Tibial nerve (tissue), 4 donors: ENCODE measurements around the gene UNC79. TPM values are rescaled to one million over a fixed set of nuclear protein-coding genes. Genes with fewer than 3 reads are reported as not detected.

Source experiments
- DNase-seq, 2 donors: peaks; one replicate each; pipeline ENCODE4 v3.0.0-alpha.2; 2019; ENCODE audit warnings: low spot score in 2 of 2
- H3K27ac ChIP-seq, 4 donors: fragments of 200-600 bp; sonication (generic) in 3 of 4; one replicate each; pipeline ENCODE4 v1.5.1; 2017 to 2019; ENCODE audit warnings: mild to moderate bottlenecking in 1 of 4
- H3K27me3 ChIP-seq, 2 donors: fragments of 200-600 bp; sonication (generic) in 1 of 2; one replicate each; pipeline versions ENCODE4 v1.5.1 to v1.6.0; 2017 to 2019
- H3K36me3 ChIP-seq, 3 donors: fragments of 200-600 bp; sonication (generic); one replicate each; pipeline ENCODE4 v1.5.1; 2018 to 2019
- H3K4me1 ChIP-seq, 4 donors: fragments of 200-600 bp; sonication (generic) in 3 of 4; one replicate each; pipeline ENCODE4 v1.5.1; 2017 to 2019
- H3K4me3 ChIP-seq, 4 donors: fragments of 200-600 bp; sonication (generic) in 3 of 4; one replicate each; pipeline ENCODE4 v1.5.1; 2017 to 2019; ENCODE audit warnings: mild to moderate bottlenecking in 1 of 4, moderate library complexity in 1 of 4
- H3K9me3 ChIP-seq, 4 donors: fragments of 200-600 bp; sonication (generic) in 3 of 4; one replicate each; pipeline ENCODE4 v1.5.1; 2017 to 2019
- CTCF ChIP-seq, 5 experiments: fragments of 200-600 bp in 3 of 5; fragments of 450-650 bp in 2 of 5; sonication (generic) in 3 of 5; IDR thresholded peaks; one replicate each; pipeline ENCODE4 v1.5.1; 2016 to 2019; ENCODE audit warnings: antibody characterized with exemption in 5 of 5, mild to moderate bottlenecking in 3 of 5, moderate library complexity in 2 of 5
- EP300 ChIP-seq, 2 donors: sonication (generic); formaldehyde crosslinking; IDR thresholded peaks; one replicate each; pipeline ENCODE4 v1.6.1; 2017; ENCODE audit warnings: antibody characterized with exemption in 2 of 2, mild to moderate bottlenecking in 1 of 2
- POLR2A ChIP-seq, 2 donors: fragments of 450-650 bp; IDR thresholded peaks; one replicate each; pipeline ENCODE4 v1.6.1; 2017; ENCODE audit warnings: antibody characterized with exemption in 2 of 2, mild to moderate bottlenecking in 2 of 2, moderate library complexity in 2 of 2
- WGBS, 2 donors: methylation state at CpG; one replicate each; pipeline ENCODE4 v1.1.5; 2018; 5-methylcytosine and 5-hydroxymethylcytosine counted together
- total RNA-seq, 4 donors: library from RNA; depleted of rRNA; stranded (reverse); fragments of >200 nt; gene quantifications; one replicate each; pipeline ENCODE4 v1.1.0, GENCODE V29; 2016

The UNC79 gene
- total RNA-seq, 4 donors from 2014 or later: under 0.01 to 1.3 (median 0.21) TPM; not detected in 1

- H3K4me3 ChIP-seq: no peak overlapping the region
- WGBS, 2 donors: 69 to 77% methylated on average over 6 of the region's 6 CpGs
- TF ChIP-seq CTCF (IDR thresholded peaks at IDR 0.05) (no peak), POLR2A (IDR thresholded peaks at IDR 0.05) (no peak), EP300 (IDR thresholded peaks at IDR 0.05) (no peak)
- H3K9me3 ChIP-seq: peaks cover 0 to 23% (median 4%) of the 10 kb centered on the region in 4 donors
- no peak for DNase-seq
- no peaks in the 10 kb centered on the region for H3K36me3 ChIP-seq
- no peaks in the 10 kb centered on the region for H3K27me3 ChIP-seq
- H3K27ac ChIP-seq: no peak overlapping the region
- H3K4me1 ChIP-seq: no peaks in the 10 kb centered on the region
Observed at GRCh38 chr14:93702946-93703345, 272.2 kb downstream of the UNC79 start.

- 84 to 87% methylated on average over 6 of the region's 6 CpGs for WGBS, 2 donors
- no peak for DNase-seq
- H3K27ac ChIP-seq: no peak overlapping the region
- no peaks in the 10 kb centered on the region for H3K36me3 ChIP-seq
- H3K27me3 ChIP-seq: no peaks in the 10 kb centered on the region
- TF ChIP-seq CTCF (IDR thresholded peaks at IDR 0.05) (no peak), EP300 (IDR thresholded peaks at IDR 0.05) (no peak), POLR2A (IDR thresholded peaks at IDR 0.05) (no peak)
- peaks cover 0 to 15% (median 3%) of the 10 kb centered on the region in 4 donors for H3K9me3 ChIP-seq
- no peaks in the 10 kb centered on the region for H3K4me1 ChIP-seq
- no peak overlapping the region for H3K4me3 ChIP-seq
Observed at GRCh38 chr14:93703941-93704340, 273.2 kb downstream of the UNC79 start.

GRCh38 chr14:93705513-93706156 lies 274.9 kb downstream of the UNC79 start:
- H3K9me3 ChIP-seq: peaks cover 0 to 6% (median 0%) of the 10 kb centered on the region in 4 donors
- H3K4me1 ChIP-seq: no peaks in the 10 kb centered on the region
- H3K4me3 ChIP-seq: no peak overlapping the region
- no peak overlapping the region for H3K27ac ChIP-seq
- DNase-seq: no peak
- 81 to 85% methylated on average over 15 of the region's 15 CpGs for WGBS, 2 donors
- H3K27me3 ChIP-seq: no peaks in the 10 kb centered on the region
- H3K36me3 ChIP-seq: no peaks in the 10 kb centered on the region
- no peak for TF ChIP-seq EP300 (IDR thresholded peaks at IDR 0.05)

GRCh38 chr14:93706360-93706955 lies 275.7 kb downstream of the UNC79 start:
- Histone ChIP-seq H3K36me3 (no peaks in the 10 kb centered on the region), H3K27ac (no peak overlapping the region), H3K4me1 (no peaks in the 10 kb centered on the region), H3K4me3 (no peak overlapping the region), H3K27me3 (no peaks in the 10 kb centered on the region), H3K9me3 (no peaks in the 10 kb centered on the region)
- 83% methylated on average over 21 of the region's 21 CpGs for WGBS, 2 donors
- DNase-seq: no peak
- TF ChIP-seq CTCF (IDR thresholded peaks at IDR 0.05) (no peak), EP300 (IDR thresholded peaks at IDR 0.05) (no peak), POLR2A (IDR thresholded peaks at IDR 0.05) (no peak)

GRCh38 chr14:93707475-93707874 lies 276.7 kb downstream of the UNC79 start:
- WGBS, 2 donors: 62 to 65% methylated on average over 3 of the region's 3 CpGs

More at GRCh38 chr14:93707475-93707874, 276.7 kb downstream of the UNC79 start:
- peaks cover 0 to 7% (median 2%) of the 10 kb centered on the region in 4 donors for H3K4me1 ChIP-seq
- no peak overlapping the region for H3K4me3 ChIP-seq
- no peaks in the 10 kb centered on the region for H3K27me3 ChIP-seq
- no peak overlapping the region for H3K27ac ChIP-seq
- no peaks in the 10 kb centered on the region for H3K9me3 ChIP-seq
- TF ChIP-seq CTCF (IDR thresholded peaks at IDR 0.05): no peak
- no peak for TF ChIP-seq EP300 (IDR thresholded peaks at IDR 0.05)
- TF ChIP-seq POLR2A (IDR thresholded peaks at IDR 0.05): no peak
- no peak for DNase-seq
- no peaks in the 10 kb centered on the region for H3K36me3 ChIP-seq
